Calu3 (cell line): Measurements from ENCODE around the gene HNRNPUL2. TPM values are rescaled to one million over a fixed set of nuclear protein-coding genes. Genes with fewer than 3 reads are reported as not detected.

Experiments
- BruUV-seq: library from RNA; stranded (reverse); fragments of 400-500 nt; replicated peaks from 2 replicates; lab custom pipeline; 2021; lab: Mats Ljungman, UMichigan
- CTCF ChIA-PET: fragments of 300-600 bp; sonication (Branson Sonifier 250); formaldehyde crosslinking; loops from one replicate; lab custom pipeline; 2022; ENCODE audit warnings: antibody characterized with exemption; lab: Charles Lee
- DNase-seq: peaks from one replicate; pipeline ENCODE4 v3.0.0; 2022
- H3K27ac Mint-ChIP-seq: one replicate; pipeline ENCODE4 v1.8.0; 2022; ENCODE audit warnings: mixed read lengths; ENCODE audit not compliant: unreplicated experiment
- H3K27me3 Mint-ChIP-seq: one replicate; pipeline ENCODE4 v1.8.0; 2022; ENCODE audit warnings: mixed read lengths; ENCODE audit not compliant: unreplicated experiment
- H3K36me3 Mint-ChIP-seq: one replicate; pipeline ENCODE4 v1.8.0; 2022; ENCODE audit warnings: mild to moderate bottlenecking, moderate library complexity, mixed read lengths; ENCODE audit not compliant: insufficient read depth, unreplicated experiment
- H3K4me1 Mint-ChIP-seq: one replicate; pipeline ENCODE4 v1.8.0; 2022; ENCODE audit warnings: mild to moderate bottlenecking, low read depth, mixed read lengths; ENCODE audit not compliant: unreplicated experiment
- H3K4me3 Mint-ChIP-seq: one replicate; pipeline ENCODE4 v1.8.0; 2022; ENCODE audit warnings: mild to moderate bottlenecking, low read depth, moderate library complexity, mixed read lengths; ENCODE audit not compliant: unreplicated experiment
- H3K9me3 Mint-ChIP-seq: one replicate; pipeline ENCODE4 v1.8.0; 2022; ENCODE audit warnings: low read depth, mixed read lengths; ENCODE audit not compliant: unreplicated experiment
- intact Hi-C: fragments of 100-400 bp; cut with micrococcal nuclease; formaldehyde crosslinking; loops from one replicate; pipeline ENCODE4 v1.10.0; 2022; ENCODE audit not compliant: unreplicated experiment
- total RNA-seq: library from RNA; stranded (reverse); gene quantifications from 2 replicates; pipeline ENCODE4 v1.2.3, GENCODE V29; 2022
- TF ChIP-seq, protein P1 (sequence below): fragments of 200-600 bp; IDR thresholded peaks from one replicate; pipeline ENCODE4 v1.8.0; 2022; ENCODE audit warnings: antibody characterized with exemption; ENCODE audit not compliant: unreplicated experiment

HNRNPUL2 gene
- total RNA-seq, 1 experiment from 2014 or later, result 52.7 TPM

DNA sequence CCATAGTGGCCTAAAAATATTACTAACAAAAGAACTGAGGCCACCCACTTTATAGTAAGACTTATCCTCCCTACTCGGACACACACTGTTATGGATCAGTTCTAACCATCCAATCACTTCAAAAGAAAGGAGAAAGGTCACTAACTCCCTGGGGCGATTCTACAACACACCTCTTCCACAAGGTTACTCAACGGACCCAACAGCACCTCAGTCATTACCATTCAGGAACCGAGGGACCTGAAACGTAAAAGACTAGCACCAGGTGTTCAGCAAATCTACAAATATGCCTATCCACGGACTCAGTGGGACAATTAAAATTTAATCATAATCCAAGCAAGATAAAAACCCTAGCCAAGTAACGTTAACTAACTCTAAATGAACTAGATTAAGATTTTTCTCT is 1.6 kb downstream of the HNRNPUL2 start:
- TF ChIP-seq, protein P1, sequence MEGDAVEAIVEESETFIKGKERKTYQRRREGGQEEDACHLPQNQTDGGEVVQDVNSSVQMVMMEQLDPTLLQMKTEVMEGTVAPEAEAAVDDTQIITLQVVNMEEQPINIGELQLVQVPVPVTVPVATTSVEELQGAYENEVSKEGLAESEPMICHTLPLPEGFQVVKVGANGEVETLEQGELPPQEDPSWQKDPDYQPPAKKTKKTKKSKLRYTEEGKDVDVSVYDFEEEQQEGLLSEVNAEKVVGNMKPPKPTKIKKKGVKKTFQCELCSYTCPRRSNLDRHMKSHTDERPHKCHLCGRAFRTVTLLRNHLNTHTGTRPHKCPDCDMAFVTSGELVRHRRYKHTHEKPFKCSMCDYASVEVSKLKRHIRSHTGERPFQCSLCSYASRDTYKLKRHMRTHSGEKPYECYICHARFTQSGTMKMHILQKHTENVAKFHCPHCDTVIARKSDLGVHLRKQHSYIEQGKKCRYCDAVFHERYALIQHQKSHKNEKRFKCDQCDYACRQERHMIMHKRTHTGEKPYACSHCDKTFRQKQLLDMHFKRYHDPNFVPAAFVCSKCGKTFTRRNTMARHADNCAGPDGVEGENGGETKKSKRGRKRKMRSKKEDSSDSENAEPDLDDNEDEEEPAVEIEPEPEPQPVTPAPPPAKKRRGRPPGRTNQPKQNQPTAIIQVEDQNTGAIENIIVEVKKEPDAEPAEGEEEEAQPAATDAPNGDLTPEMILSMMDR, result no peak

DNA sequence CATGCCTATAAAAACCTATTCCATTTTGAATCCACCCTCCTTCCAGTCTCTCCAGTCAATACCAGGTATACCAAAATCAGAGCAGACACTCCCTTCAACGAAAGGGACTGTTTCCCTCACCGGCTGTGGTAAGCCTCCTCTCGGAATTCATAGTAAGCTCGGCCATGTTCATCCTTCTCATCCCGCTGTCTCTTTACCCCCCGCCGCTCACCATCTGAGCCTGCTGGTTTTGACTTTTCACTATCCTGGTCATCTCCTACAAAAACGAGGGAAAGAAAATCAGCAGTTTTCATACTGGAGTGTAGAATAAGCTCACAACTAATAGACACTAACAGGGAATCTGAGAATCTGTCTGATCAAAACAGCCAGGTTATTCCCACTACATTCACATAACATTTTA is 3.1 kb downstream of the HNRNPUL2 start:
- no peak for DNase-seq
- intact Hi-C loops, result no loop called here
- BruUV-seq, result no TSS peak
- H3K36me3 Mint-ChIP-seq, result peaks cover 94% of the 10 kb centered on the region
- H3K4me3 Mint-ChIP-seq, result peak overlapping the region; percentile 89
- TF ChIP-seq, protein P1, result no peak
- H3K9me3 Mint-ChIP-seq, result no peaks in the 10 kb centered on the region
- CTCF ChIA-PET, result interaction anchor here (0.6 to 1.3 kb wide), 2 partner anchors 30 to 142 kb away, joined by 3 to 4 read pairs; partner anchors contain the start of gene ZBTB3
- H3K27me3 Mint-ChIP-seq, result no peaks in the 10 kb centered on the region
- H3K27ac Mint-ChIP-seq, result peak overlapping the region; percentile 47
- peaks cover 18% of the 10 kb centered on the region for H3K4me1 Mint-ChIP-seq

More for the DNA sequence above, 1.6 kb downstream of the HNRNPUL2 start:
- no peak for DNase-seq
- intact Hi-C loops, result no loop called here
- Mint-ChIP-seq H3K4me3 (peak overlapping the region; percentile 89), H3K36me3 (peaks cover 83% of the 10 kb centered on the region), H3K4me1 (peaks cover 11% of the 10 kb centered on the region), H3K9me3 (no peaks in the 10 kb centered on the region), H3K27ac (peak overlapping the region; percentile 83), H3K27me3 (no peaks in the 10 kb centered on the region)
- CTCF ChIA-PET, result interaction anchor here (1.1 kb wide), 1 partner anchor 80 kb away, joined by 3 read pairs; no protein-coding TSS in a partner anchor
- TSS peak; percentile 44 for BruUV-seq

DNA sequence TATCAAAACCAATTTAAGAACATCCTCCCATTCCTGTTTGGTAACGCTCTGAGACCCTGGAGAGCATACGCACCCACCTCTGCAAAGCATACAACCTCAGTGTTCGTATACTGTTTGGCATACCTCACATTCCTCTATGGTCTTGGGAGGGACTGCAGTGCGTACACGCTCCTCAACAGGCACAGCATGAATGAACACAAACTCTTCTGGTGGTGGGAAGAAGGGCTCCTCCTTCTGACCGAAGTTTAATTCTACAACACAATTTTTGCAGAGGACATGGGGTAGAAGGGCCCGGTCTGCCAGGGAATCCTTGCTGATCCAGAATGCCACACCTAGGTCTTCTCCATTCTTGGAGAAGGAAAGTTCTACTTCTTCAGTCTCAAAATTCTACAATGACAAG is 5.3 kb downstream of the HNRNPUL2 start:
- TF ChIP-seq, protein P1, result no peak
- H3K27ac Mint-ChIP-seq, result no peak overlapping the region

DNA sequence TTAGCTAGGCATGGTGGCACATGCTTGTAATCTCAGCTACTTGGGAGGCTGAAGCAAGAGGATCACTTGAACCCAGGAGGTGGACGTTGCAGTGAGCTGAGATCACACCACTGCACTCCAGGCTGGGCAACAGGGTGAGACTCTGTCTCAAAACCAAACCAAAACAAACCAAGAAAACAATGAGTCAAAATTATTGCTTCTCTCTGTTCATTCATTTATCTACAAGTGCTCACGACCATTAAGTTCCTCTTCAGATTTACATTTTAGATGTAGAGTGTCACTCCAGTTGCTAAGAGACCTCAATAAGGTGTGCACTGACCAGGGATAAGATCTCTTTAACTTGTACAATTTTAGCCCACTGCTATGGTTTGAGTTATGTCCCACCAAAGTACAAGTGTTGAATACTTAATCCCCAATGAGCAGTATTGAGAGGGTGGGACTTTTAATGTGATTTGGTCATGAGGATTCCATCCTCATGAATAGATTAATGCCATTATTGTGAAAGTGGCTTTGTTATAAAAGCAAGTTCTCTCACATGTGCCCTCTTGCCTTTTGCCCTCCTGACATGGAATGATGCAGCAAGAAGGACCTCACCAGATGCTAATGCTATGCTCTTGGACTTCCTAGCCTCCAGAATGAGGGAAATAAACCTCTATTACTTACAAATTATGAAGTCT is 7.8 kb downstream of the HNRNPUL2 start:
- TF ChIP-seq, protein P1, result no peak
- no peak overlapping the region for H3K4me3 Mint-ChIP-seq
- intact Hi-C loops, result no loop called here
- H3K9me3 Mint-ChIP-seq, result no peaks in the 10 kb centered on the region
- H3K27me3 Mint-ChIP-seq, result no peaks in the 10 kb centered on the region
- H3K4me1 Mint-ChIP-seq, result peaks cover 31% of the 10 kb centered on the region
- H3K36me3 Mint-ChIP-seq, result peaks cover 95% of the 10 kb centered on the region
- no TSS peak for BruUV-seq
- H3K27ac Mint-ChIP-seq, result no peak overlapping the region
- DNase-seq, result no peak
- CTCF ChIA-PET, result no interaction called here

More for the DNA sequence above, 5.3 kb downstream of the HNRNPUL2 start:
- Mint-ChIP-seq H3K27me3 (no peaks in the 10 kb centered on the region), H3K4me1 (peaks cover 18% of the 10 kb centered on the region), H3K36me3 (peaks cover 94% of the 10 kb centered on the region), H3K4me3 (no peak overlapping the region), H3K9me3 (no peaks in the 10 kb centered on the region)
- no peak for DNase-seq
- CTCF ChIA-PET, result no interaction called here
- BruUV-seq, result TSS peak; percentile 3
- intact Hi-C loops, result no loop called here
